Measurements from ENCODE around the gene S100A10. TPM values are rescaled to one million over a fixed set of nuclear protein-coding genes. Genes with fewer than 3 reads are reported as not detected.

Gene S100A10
- total RNA-seq, 1 experiment from 2014 or later, result 400 TPM

GRCh38 chr1:152007047-152007446, 13.4 kb upstream of the S100A10 start:
- H3K79me2 ChIP-seq (ENCODE audit: low read length), result no peaks in the 10 kb centered on the region
- H3K9me3 ChIP-seq (ENCODE audit: low read length), result no peaks in the 10 kb centered on the region
- H3K4me1 ChIP-seq (ENCODE audit: insufficient read depth, low read length), result no peaks in the 10 kb centered on the region
- no peak overlapping the region for H3K9ac ChIP-seq (ENCODE audit: low read length)
- no peaks in the 10 kb centered on the region for H3K27me3 ChIP-seq (ENCODE audit: low read length)
- no peaks in the 10 kb centered on the region for H3K9me2 ChIP-seq (replicated peaks; ENCODE audit: low read length)
- ATAC-seq, result no peak
- no peak for TF ChIP-seq EZH2phosphoT487 (IDR thresholded peaks at IDR 0.05; ENCODE audit: borderline replicate concordance, low read length)
- no peak for TF ChIP-seq EZH2 (IDR thresholded peaks at IDR 0.05; ENCODE audit: low read length, unreplicated experiment)
- no peak for TF ChIP-seq CTCF (conservative IDR thresholded peaks at IDR 0.05; ENCODE audit: low read depth, low read length)
- H4K20me1 ChIP-seq (ENCODE audit: low read length), result no peaks in the 10 kb centered on the region
- H3F3A ChIP-seq (ENCODE audit: low read length, unreplicated experiment), result no peaks in the 10 kb centered on the region
- no TSS peak for BruUV-seq (replicated peaks)
- H2AFZ ChIP-seq (ENCODE audit: low read length), result no peak overlapping the region
- H3K27ac ChIP-seq (ENCODE audit: low read length), result no peak overlapping the region
- DNase-seq, result no peak
- H3K4me3 ChIP-seq (ENCODE audit: low read length), result no peak overlapping the region
- no peaks in the 10 kb centered on the region for H3K36me3 ChIP-seq (ENCODE audit: low read depth, low read length)
- H3K4me2 ChIP-seq (ENCODE audit: low read length), result no peak overlapping the region
- intact Hi-C loops (cut with micrococcal nuclease), result no loop called here
- ChIA-PET POLR2A (ENCODE audit: unreplicated experiment) (no interaction called here), CTCF (no interaction called here)

GRCh38 chr1:152005360-152005912, 11.8 kb upstream of the S100A10 start:
- no peak overlapping the region for H3K4me2 ChIP-seq (ENCODE audit: low read length)
- no peaks in the 10 kb centered on the region for H3F3A ChIP-seq (ENCODE audit: low read length, unreplicated experiment)
- intact Hi-C loops (cut with micrococcal nuclease), result no loop called here
- BruUV-seq (replicated peaks), result no TSS peak
- ChIA-PET CTCF (interaction anchor here (1.2 kb wide), 1 partner anchor 37 kb away, joined by 6 read pairs; no protein-coding TSS in a partner anchor), POLR2A (ENCODE audit: unreplicated experiment) (no interaction called here)
- no peak overlapping the region for H2AFZ ChIP-seq (ENCODE audit: low read length)
- no peaks in the 10 kb centered on the region for H3K36me3 ChIP-seq (ENCODE audit: low read depth, low read length)
- no peak overlapping the region for H3K4me3 ChIP-seq (ENCODE audit: low read length)
- ATAC-seq (no peak), DNase-seq (no peak)
- TF ChIP-seq EZH2phosphoT487 (IDR thresholded peaks at IDR 0.05; ENCODE audit: borderline replicate concordance, low read length), result no peak
- H3K9me2 ChIP-seq (replicated peaks; ENCODE audit: low read length), result no peaks in the 10 kb centered on the region
- H3K27ac ChIP-seq (ENCODE audit: low read length), result no peak overlapping the region
- H4K20me1 ChIP-seq (ENCODE audit: low read length), result no peaks in the 10 kb centered on the region
- peaks cover 8% of the 10 kb centered on the region for H3K4me1 ChIP-seq (ENCODE audit: insufficient read depth, low read length)
- H3K9ac ChIP-seq (ENCODE audit: low read length), result no peak overlapping the region
- no peaks in the 10 kb centered on the region for H3K27me3 ChIP-seq (ENCODE audit: low read length)
- H3K79me2 ChIP-seq (ENCODE audit: low read length), result no peaks in the 10 kb centered on the region
- H3K9me3 ChIP-seq (ENCODE audit: low read length), result no peaks in the 10 kb centered on the region

GRCh38 chr1:152003846-152004442, 10.3 kb upstream of the S100A10 start:
- H3K79me2 ChIP-seq (ENCODE audit: low read length), result no peaks in the 10 kb centered on the region
- H3K9ac ChIP-seq (ENCODE audit: low read length), result no peak overlapping the region
- CTCF ChIA-PET, result interaction anchor here (0.6 to 1.3 kb wide), 6 partner anchors 10 to 455 kb away, joined by 4 to 6 read pairs (median 4); no protein-coding TSS in a partner anchor
- H3K9me2 ChIP-seq (replicated peaks; ENCODE audit: low read length), result no peaks in the 10 kb centered on the region
- no peaks in the 10 kb centered on the region for H3K9me3 ChIP-seq (ENCODE audit: low read length)
- H3K4me1 ChIP-seq (ENCODE audit: insufficient read depth, low read length), result peaks cover 22% of the 10 kb centered on the region
- no peaks in the 10 kb centered on the region for H3K27me3 ChIP-seq (ENCODE audit: low read length)
- no peak overlapping the region for H3K4me3 ChIP-seq (ENCODE audit: low read length)
- no peaks in the 10 kb centered on the region for H3K36me3 ChIP-seq (ENCODE audit: low read depth, low read length)
- no peak overlapping the region for H3K4me2 ChIP-seq (ENCODE audit: low read length)
- DNase-seq (peak; percentile 50), ATAC-seq (peak; percentile 45)
- TF ChIP-seq CTCF (conservative IDR thresholded peaks at IDR 0.05; ENCODE audit: low read depth, low read length) (peak; percentile 60), EZH2phosphoT487 (IDR thresholded peaks at IDR 0.05; ENCODE audit: borderline replicate concordance, low read length) (no peak), EZH2 (IDR thresholded peaks at IDR 0.05; ENCODE audit: low read length, unreplicated experiment) (no peak)
- H3F3A ChIP-seq (ENCODE audit: low read length, unreplicated experiment), result no peaks in the 10 kb centered on the region
- H4K20me1 ChIP-seq (ENCODE audit: low read length), result no peaks in the 10 kb centered on the region
- no peak overlapping the region for H2AFZ ChIP-seq (ENCODE audit: low read length)
- intact Hi-C loops (cut with micrococcal nuclease), result loop anchor here (5.0 kb wide), 1 partner anchor 157 kb away; no protein-coding TSS in a partner anchor
- no peak overlapping the region for H3K27ac ChIP-seq (ENCODE audit: low read length)
- POLR2A ChIA-PET (ENCODE audit: unreplicated experiment), result no interaction called here
- no TSS peak for BruUV-seq (replicated peaks)

Data from PC-3 (cell line).